Activated CD8-positive, alpha-beta memory T cell treated with anti-CD3 and anti-CD28 coated beads, Interleukin-2, amount 50 U/mL, for 24 hours (primary cell): Measurements from ENCODE around the gene FAM222A.
A peak's percentile ranks its signal among the peaks of the same experiment; 100 is the strongest.

ENCODE experiments used
- DNase-seq: peaks from one replicate; pipeline ENCODE4 v3.0.0-alpha.2; 2020; ENCODE audit errors: extremely low read depth

The FAM222A gene

DNA sequence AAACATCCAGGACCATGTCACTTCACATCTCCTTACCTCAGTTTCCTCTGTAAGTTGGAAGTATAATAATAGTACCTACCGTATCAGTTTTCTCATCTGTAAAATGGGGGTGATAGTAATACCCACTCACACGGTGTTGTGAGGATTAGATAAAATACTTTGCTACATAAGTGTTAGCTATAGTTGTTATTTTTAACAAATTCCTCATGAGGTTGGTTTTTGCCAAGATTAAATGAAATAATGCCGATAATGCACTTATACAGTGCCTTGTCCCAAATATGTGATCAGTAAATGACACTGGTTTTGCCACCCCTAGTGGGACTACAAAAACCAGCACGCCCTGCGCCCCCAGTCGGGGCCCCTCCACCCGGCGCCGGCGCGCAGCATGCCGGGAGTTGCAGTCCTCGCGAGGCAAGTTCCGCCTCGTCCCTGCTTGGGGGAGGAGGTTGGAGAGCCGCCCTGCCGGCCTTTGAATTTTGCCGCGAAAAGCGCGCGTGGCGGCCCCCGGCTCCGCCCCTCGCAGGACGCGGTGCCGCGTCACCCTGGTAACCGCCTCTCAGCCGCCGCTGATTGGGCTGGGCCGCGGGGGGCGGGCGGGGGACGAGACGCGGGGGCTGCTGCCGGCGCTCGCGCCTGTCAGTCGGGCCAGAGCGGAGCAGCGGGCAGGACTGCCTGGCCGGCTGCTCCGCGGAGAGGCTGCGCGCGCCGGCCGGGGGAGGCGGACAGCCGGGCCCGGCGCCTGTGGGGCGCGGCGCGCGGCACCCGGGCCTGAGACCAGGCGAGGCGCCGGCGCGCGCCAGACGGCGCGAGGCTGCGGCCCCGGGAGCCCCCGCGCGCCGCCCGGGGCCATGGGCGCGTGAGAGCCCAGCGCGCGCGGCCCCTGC is at the start of gene FAM222A:
TSS of gene FAM222A (plus strand) at position 639 of the 884 bp plus-strand sequence. CDS start 30,322 bp downstream, outside the sequence.
- peak; percentile 87 for DNase-seq

DNA sequence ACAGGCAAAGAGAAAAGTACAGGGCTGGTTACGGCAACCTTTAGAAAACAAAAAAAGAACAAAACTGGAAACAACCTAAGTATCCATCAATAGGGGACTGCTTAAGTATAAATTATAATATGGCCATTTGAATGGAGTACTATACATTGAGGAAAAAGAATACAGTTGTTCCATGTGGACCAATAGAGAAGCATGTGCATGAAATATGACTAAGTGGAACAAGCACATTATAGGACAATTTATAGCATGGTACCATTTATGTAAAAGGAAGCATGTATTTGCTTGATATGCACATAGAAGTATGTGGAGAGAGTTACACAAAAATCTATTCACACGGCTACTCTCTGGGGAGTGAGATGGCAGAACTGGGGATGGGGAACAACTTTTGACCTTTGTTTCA is 49.2 kb upstream of the FAM222A start:
- DNase-seq = no peak

- DNase-seq = no peak
Observed at GRCh38 chr12:109666068-109666467, 47.6 kb upstream of the FAM222A start.

DNA sequence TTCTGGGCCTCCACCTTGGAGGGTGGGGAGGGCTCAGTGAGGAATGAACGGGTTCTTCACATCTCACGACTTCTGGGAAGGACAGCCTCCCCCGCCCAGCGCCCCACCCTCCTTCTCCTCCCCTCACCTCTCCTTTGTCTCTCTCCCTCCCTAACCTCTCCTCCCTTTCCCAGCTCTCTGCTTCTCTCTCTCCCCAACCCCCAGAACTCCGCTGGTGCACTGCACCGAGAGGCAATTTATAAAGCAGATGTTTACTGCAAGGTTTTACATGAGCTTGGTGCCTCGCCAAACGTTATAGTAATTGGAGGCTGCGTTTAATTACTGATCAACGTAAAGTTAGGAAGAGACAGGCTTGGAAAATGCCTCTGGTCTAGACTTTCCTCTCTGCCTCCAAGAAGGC is 42.9 kb upstream of the FAM222A start:
- DNase-seq = no peak

- DNase-seq = no peak
Observed at GRCh38 chr12:109671502-109671901, 42.1 kb upstream of the FAM222A start.

- DNase-seq = no peak
Observed at GRCh38 chr12:109673379-109673778, 40.2 kb upstream of the FAM222A start.

GRCh38 chr12:109673884-109674283 is 39.7 kb upstream of the FAM222A start:
- DNase-seq = no peak

- DNase-seq = no peak
Observed at GRCh38 chr12:109675411-109675810, 38.2 kb upstream of the FAM222A start.

- DNase-seq = no peak
Observed at GRCh38 chr12:109677279-109677691, 36.3 kb upstream of the FAM222A start.

- DNase-seq = no peak
Observed at GRCh38 chr12:109678719-109679118, 34.9 kb upstream of the FAM222A start.

GRCh38 chr12:109679501-109680263 is 33.9 kb upstream of the FAM222A start:
- no peak for DNase-seq

DNA sequence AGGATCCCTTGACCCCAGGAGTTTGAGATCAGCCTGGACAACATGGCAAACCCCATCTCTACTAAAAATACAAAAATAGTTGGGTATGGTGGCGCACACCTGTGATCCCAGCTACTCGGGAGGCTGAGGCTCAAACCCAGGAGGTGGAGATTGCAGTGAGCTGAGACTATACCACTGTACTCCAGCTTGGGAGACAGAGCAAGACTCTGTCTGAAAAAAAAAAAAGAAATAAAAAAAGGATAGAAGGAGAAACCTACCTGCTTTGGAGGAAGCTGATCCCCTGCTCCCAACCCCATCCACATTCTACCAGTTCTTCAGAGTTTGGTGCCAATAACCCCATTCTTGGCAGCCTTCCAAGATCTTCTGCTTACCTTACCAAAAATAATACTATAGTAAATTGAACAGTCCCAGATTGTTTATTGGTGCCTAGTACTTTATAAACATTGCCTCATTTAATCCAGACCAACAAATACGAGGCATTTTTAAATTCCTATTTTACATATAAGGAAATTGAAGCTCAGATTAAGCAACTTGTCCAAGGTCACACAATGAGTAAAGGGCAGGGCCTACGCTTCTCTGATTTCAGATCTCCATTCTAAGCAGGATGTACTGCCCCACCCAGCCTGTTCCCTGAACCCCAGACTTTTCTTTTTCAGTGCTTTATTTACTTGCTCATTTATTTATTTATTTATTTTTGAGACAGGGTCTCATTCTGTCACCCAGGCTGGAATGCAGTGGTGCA is 33.2 kb upstream of the FAM222A start:
- no peak for DNase-seq

DNA sequence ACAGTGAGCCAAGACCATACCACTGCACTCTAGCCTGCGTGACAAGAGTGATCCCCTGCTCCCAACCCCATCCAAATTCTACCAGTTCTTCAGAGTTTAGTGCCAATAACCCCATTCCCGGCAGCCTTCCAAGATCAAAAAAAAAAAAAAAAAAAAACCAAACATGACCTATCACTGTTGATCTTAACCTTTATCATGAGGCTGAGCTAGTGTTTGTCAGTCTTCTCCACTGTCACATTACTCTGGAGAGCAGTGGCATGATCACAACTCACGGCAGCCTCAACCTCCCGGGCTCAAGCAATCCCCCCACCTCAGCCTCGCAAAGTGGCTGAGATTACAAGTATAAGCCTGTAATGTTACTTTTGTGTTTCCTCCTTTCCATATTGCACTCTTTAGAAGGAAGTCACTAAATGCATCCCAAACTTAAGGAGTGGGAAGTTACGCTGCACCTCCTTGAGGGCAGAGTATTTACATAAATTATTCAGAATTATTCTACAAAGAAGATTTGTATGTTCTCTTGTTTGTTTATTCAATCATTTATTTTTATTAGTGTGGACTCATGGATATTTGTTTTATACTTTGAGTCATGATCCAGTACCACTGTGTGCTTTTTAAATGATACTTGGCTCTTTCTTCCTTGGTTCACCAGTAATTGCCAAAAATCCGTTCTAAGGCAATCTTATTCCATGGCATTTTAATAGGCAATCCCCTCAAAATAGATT is 31.5 kb upstream of the FAM222A start:
- DNase-seq = no peak

GRCh38 chr12:109682708-109683060 is 30.9 kb upstream of the FAM222A start:
- DNase-seq = no peak

- no peak for DNase-seq
Observed at GRCh38 chr12:109683316-109683715, 30.3 kb upstream of the FAM222A start.

GRCh38 chr12:109685574-109686447 is 27.8 kb upstream of the FAM222A start:
- no peak for DNase-seq

DNA sequence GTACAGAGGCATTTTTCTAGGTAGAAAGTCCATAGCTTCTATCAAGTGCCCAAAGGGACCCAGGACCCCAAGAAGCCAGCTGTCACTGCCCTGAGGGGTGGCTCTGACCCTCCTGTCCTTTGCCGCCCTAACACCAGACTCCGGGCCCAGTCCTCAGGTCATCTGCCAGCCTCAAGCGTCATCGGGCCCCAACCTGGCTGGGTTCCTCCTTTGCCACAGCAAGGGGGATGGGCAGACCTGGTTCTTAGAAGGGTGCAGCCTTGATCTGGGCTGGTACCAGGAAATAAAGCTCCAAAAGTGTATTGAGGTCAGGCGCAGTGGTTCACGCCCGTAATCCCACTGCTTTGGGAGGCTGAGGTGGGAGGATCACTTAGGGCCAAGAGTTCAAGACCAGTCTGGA is 27.1 kb upstream of the FAM222A start:
- DNase-seq = no peak

- no peak for DNase-seq
Observed at GRCh38 chr12:109687250-109687649, 26.4 kb upstream of the FAM222A start.

DNA sequence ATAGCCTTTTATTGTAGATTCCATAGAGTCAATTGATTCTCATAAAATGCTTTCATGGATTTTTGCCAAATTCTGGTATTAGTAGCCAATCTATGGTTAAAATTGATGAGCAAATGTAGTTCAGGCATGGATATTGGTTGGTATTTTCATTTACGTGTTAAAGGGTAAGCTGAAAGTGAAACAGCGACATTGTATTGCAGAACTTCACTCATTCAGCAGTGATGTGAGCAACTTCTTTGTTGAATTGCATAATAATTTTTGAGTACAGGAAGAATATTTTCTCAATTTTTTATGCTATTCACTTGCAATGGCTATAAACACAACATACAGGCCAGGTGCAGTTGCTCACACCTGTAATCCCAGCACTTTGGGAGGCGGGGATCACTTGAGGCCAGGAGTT is 24.2 kb upstream of the FAM222A start:
- DNase-seq = no peak

DNA sequence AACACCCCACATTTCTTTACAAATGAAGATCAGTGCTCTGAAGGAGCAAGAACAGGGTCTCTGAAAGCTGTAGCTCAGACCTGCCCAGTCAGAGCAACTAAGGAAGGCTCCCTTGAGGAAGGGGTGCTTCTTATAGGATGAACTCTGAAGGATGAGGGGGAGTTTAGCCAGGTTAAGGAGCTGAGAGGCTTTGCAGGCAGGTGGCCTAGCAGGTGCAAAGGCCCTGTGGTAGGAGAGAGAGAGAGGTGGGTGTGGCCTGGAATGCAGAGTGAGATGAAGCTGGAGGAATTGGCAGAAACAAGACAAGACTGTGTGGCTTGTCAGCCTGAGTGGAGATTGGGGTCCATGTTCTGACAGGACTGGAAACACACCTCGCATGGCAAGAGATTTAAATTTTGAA is 20.5 kb upstream of the FAM222A start:
- no peak for DNase-seq
